ENCODE measurements around the gene IFI30.

IFI30 gene

DNA sequence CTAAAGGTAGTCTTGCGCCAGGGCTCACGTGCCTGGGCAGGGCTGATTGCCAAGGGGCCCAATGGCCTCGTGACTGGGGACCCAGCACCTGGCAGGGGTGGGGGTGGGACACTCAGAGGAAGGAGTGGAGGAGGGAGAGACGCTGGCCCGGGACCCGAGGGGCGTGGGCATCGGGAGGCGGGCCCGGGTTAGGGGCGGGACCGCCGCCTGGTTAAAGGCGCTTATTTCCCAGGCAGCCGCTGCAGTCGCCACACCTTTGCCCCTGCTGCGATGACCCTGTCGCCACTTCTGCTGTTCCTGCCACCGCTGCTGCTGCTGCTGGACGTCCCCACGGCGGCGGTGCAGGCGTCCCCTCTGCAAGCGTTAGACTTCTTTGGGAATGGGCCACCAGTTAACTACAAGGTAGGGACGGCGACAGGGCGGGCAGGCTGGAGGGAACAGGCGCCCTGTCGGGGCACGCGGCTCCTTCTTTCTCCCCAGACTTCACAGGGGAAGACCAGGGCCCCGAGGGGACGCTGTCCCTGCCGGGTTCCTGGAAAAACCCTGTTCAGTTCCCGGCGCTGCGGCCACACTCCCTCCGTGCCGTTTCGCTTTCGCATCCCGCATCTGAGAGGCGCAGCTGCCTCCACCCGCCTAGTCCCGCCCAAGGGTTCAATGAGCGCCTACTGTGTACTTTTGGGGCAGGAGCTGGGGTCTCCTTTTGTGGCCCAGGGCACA, at the start of gene IFI30:
Gene IFI30 (plus strand): TSS at position 242 of the 717 bp plus-strand sequence. CDS start 29 bp downstream, at position 271.
- peak; percentile 69 for DNase-seq

- no peak for DNase-seq
Observed at GRCh38 chr19:18123819-18124218, 49.8 kb upstream of the IFI30 start.

GRCh38 chr19:18126097-18126496, 47.5 kb upstream of the IFI30 start:
- DNase-seq, result no peak

- no peak for DNase-seq
Observed at GRCh38 chr19:18128044-18128443, 45.6 kb upstream of the IFI30 start.

DNA sequence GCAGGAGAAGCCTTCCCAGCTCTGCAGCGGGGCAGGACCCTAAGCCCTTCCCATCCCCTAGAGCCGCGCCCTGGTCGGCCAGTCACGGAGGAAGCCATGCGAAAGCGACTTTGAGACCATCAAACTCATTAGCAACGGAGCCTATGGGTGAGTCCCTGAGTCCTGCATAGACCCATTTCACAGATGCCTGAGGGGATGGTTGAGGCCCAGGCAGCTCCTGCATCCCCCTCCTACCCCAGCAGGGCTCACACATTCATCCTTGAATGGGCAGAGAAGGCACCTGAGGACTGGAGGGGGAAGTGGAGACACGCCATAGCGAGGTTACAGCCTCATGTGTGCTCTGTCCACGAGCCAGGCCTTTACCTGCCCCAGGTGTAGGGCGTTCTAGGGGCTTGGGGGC, 44.8 kb upstream of the IFI30 start:
- DNase-seq, result no peak

- no peak for DNase-seq
Observed at GRCh38 chr19:18130523-18131242, 42.9 kb upstream of the IFI30 start.

DNA sequence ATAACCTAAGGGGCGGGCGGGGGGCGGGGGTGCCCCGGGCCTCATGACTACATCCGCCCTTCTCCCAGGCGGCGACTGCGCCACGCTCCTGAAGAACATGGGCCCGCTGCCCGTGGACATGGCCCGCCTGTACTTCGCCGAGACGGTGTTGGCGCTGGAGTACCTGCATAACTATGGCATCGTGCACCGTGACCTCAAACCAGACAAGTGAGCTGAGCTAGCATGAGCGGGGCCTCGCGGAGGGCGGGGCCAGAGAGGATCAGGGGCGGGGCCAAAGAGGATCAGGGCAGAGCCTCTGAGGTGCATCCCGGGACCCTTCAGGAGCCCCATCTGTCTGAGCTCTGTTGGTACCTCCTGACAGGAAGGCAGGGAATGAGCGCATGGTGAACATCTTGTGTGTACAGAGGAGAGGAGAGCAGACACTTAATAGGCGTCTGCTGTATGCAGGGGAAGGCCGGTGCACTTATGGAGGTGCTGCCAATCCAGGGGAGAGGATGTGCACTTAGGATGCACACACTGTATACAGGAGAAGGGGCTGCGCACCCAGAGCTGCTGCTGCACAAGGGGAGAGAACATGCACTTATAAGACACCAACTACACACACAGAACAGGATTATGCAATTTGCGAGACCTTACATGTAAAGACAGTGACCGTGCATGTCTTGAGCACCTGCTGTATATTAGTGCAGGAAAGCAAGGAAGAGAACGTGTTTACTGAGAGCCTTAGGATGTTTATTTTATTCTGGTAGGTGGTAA, 41.6 kb upstream of the IFI30 start:
- DNase-seq, result no peak

DNA sequence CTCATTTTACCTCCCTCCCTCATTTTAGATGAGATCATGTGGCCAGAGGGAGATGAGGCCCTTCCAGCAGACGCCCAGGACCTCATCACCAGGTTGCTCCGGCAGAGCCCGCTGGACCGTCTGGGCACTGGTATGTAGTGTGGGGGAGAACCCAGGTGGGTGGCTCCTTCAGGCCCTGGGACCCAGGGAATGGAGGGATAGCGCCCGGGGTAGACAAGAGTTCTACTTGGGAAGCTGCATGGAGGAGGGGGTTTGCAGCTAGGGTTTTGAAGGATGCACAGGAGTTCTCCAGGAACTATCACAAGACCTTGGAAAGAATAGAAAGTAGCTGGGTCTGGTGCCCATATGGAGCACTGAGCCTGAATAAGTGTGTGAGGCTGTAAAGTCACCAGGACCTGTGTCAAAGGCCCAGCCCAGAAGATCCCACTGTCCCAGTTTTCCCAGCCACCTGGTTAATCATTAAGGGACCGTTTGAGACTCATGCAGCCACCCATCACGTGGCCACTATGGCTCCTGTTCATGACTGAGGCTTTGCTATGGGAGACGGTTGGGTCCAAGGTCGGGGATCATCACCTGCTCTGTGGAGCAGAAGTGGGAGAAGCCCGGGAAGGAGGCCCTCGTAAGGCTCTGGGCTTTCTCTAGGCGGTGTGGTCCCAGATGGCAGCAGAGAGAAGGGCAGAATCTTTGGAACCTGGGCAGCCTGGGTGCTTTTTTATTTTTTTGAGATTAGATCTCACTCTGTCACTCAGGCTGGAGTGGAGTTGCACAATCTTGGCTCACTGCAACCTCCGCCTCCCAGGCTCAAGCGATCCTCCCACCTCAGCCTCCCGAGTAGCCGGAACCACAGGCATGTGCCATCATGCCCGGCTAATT, 37.7 kb upstream of the IFI30 start:
- DNase-seq, result no peak

DNA sequence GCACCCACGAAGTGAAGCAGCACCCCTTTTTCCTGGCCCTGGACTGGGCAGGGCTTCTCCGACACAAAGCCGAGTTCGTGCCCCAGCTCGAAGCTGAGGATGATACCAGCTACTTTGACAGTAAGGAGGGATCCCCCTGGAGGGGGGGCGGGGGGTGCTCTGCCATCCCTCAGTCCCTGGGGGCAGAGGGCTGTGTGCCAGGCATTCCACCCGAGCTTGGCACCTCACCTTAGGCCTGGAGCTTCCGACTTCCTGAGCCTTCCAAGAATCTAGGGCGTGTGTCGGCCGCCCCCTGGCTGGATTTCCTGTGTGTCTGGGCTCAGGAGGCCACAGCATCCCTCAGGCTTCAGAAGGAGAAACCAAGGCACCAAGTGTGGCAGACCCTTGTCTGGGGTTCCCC, 36.4 kb upstream of the IFI30 start:
- no peak for DNase-seq

- no peak for DNase-seq
Observed at GRCh38 chr19:18137657-18138339, 35.8 kb upstream of the IFI30 start.

- DNase-seq, result no peak
Observed at GRCh38 chr19:18140473-18140872, 33.1 kb upstream of the IFI30 start.

DNA sequence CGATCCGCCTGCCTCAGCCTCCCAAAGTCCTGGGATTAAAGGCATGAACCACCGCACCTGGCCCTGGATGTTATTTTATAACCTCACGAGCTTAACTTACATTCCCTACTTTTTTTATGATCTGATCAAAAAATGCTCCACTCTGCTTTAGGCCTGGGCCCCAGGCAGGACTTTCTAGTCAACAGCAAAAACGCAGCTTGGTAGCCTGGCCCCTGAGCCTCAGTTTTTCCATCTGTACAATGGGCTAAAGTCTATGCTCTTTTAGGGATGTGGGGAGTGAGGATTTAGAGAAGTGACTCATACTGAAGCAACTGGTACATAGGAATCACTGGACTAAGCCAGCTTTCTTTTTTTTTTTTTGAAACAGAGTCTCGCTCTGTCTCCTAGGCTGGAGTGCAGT, 32.6 kb upstream of the IFI30 start:
- DNase-seq, result no peak

GRCh38 chr19:18143902-18144301, 29.7 kb upstream of the IFI30 start:
- DNase-seq, result no peak

DNA sequence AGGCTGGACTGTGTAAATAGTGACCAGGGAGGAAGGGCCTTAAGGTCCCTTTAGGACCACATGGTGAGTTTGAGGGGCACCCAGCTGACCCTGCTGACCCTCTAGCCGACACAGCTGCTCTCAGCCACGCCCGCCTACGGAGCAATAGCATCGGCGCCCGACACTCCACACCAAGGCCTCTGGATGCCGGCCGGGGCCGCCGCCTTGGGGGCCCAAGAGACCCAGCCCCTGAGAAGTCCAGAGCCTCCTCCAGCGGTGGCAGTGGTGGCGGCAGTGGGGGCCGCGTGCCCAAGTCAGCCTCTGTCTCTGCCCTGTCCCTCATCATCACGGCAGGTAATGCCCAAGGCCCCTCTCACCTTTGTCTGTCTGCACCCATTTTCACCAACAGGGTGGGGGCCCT, 29.3 kb upstream of the IFI30 start:
- no peak for DNase-seq

- no peak for DNase-seq
Observed at GRCh38 chr19:18144906-18145305, 28.7 kb upstream of the IFI30 start.

DNA sequence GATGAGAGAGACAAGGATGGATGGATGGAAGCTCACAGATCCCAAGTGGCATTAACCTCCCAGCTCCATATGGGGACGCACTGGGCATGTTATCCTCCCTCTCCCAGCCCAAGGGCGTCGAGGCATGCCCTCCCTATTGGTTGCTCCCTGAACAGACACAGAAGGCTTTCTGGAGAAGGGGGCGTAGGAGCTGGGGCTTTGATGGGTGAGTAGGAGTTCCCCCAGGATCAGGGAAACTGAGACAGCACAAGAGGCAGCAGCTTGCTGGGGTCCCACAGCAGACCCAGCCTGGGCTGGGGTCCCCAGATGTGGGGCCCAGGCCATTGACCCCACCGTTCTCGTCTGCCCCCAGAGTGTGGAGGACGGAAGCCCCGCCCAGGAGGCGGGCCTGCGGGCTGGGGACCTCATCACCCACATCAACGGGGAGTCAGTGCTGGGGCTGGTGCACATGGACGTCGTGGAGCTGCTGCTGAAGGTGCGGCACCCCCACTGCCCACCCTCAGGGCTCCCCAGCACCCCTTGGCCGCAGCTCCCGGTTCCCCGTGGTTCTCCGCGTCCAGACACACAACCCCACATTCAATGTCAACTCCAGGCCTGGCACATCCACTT, 28.1 kb upstream of the IFI30 start:
- no peak for DNase-seq

GRCh38 chr19:18147396-18147795, 26.2 kb upstream of the IFI30 start:
- no peak for DNase-seq

- DNase-seq, result no peak
Observed at GRCh38 chr19:18149596-18149975, 24.0 kb upstream of the IFI30 start.

- no peak for DNase-seq
Observed at GRCh38 chr19:18150776-18151624, 22.6 kb upstream of the IFI30 start.

DNA sequence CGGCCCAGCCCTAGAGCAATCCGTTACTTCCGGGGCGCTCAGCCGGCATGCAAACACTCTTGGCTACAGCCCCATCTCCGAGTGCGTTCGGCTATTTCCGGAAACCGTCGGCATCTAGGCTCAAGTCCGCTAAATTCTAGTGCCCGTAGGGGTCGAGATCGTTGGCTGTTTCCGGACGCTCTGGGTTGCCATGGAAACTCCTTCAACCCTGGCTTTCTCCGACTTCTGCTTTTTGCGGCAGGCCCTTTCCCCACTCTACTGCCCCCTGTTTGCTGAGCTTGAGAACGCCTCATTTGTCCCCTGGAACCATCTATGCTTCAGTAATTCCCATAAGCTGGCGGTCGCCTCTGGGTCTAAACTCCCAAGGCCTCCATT, 21.2 kb upstream of the IFI30 start:
- DNase-seq, result peak; percentile 97
